Upper lobe of right lung (tissue), 1 donor: ENCODE data around the gene MAFG. TPM values are rescaled to one million over a fixed set of nuclear protein-coding genes. Genes with fewer than 3 reads are reported as not detected.
"Not testable (repeated sequence)": the region's sequence is repeated elsewhere in the genome, so short reads cannot be mapped to it uniquely, and the experiment has no call there.

ENCODE experiments used
- ATAC-seq: fragments of 200-7000 bp; cut with Tn5 transposase; one replicate; pipeline ENCODE4 v1.9.1; 2020; ENCODE audit warnings: mild to moderate bottlenecking, moderate library complexity
- DNase-seq: peaks from one replicate; pipeline ENCODE4 v3.0.0-alpha.2; 2020
- H3K27ac ChIP-seq: fragments of 200-600 bp; one replicate; pipeline ENCODE4 v1.8.0; 2022
- H3K27me3 ChIP-seq: fragments of 200-600 bp; one replicate; pipeline ENCODE4 v1.8.0; 2022; ENCODE audit warnings: mild to moderate bottlenecking
- H3K36me3 ChIP-seq: fragments of 200-600 bp; one replicate; pipeline ENCODE4 v1.8.0; 2022
- H3K4me1 ChIP-seq: fragments of 200-600 bp; one replicate; pipeline ENCODE4 v1.8.0; 2022
- H3K4me3 ChIP-seq: fragments of 200-600 bp; one replicate; pipeline ENCODE4 v1.8.0; 2022; ENCODE audit warnings: mild to moderate bottlenecking
- H3K9me3 ChIP-seq: fragments of 200-600 bp; one replicate; pipeline ENCODE4 v1.8.0; 2022
- intact Hi-C: fragments of 100-400 bp; cut with DNase I; formaldehyde crosslinking; loops from one replicate; pipeline ENCODE4 v1.11.0; 2022
- total RNA-seq: library from RNA; stranded (reverse); fragmentation: NEBNext Ultra II Directional; extraction: Animal tissue kit (Norgen Biotek cat#: 25700); gene quantifications from one replicate; pipeline ENCODE4 v1.2.1, GENCODE V29; 2021
- TF ChIP-seq, protein P1 (sequence below): fragments of 200-600 bp; IDR thresholded peaks from one replicate; pipeline ENCODE4 v1.8.0; 2022; ENCODE audit warnings: antibody characterized with exemption
- donor health status: DM: no; HTN: yes; CAD: no; lungs with severe emphysema.

Gene MAFG
- total RNA-seq, 1 donor from 2014 or later: 35.9 TPM

DNA sequence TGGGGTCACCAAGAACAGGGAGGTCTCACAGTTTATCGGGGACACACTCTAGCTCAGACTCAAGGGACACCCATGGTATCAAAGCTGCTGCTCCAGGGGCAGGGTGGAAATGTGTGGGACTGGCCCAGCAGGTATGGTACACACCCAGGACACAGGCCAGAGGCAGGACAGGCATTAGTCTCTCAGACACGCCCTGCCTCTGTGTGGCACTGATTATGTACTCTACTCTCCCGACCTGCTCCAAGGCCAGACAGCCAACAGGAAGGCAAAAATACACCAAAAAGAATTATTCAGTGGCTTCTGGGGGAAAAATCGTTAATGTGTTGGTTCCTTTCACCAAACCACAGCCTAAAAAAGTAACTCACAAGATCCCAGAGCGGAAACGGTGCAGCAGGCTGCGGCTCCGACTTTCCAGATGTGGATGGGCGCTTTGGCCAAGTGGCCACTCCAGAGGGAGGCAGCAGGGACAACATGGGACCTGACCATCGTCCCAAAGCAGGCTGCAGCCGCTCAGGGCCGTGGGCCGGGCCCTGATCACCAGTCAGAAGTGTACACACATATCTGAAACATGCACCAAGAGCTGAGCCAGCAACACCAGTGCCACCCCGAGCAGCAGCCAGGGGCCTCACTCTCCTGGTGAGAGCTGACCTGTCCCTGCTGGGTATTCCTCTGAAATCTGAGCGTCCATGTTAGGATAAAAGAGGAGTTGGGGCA lies 8.5 kb downstream of the MAFG start:
- intact Hi-C loops: no loop called here
- no peak overlapping the region for H3K4me3 ChIP-seq
- ATAC-seq: no peak
- peaks cover 30% of the 10 kb centered on the region for H3K36me3 ChIP-seq
- TF ChIP-seq, protein P1, sequence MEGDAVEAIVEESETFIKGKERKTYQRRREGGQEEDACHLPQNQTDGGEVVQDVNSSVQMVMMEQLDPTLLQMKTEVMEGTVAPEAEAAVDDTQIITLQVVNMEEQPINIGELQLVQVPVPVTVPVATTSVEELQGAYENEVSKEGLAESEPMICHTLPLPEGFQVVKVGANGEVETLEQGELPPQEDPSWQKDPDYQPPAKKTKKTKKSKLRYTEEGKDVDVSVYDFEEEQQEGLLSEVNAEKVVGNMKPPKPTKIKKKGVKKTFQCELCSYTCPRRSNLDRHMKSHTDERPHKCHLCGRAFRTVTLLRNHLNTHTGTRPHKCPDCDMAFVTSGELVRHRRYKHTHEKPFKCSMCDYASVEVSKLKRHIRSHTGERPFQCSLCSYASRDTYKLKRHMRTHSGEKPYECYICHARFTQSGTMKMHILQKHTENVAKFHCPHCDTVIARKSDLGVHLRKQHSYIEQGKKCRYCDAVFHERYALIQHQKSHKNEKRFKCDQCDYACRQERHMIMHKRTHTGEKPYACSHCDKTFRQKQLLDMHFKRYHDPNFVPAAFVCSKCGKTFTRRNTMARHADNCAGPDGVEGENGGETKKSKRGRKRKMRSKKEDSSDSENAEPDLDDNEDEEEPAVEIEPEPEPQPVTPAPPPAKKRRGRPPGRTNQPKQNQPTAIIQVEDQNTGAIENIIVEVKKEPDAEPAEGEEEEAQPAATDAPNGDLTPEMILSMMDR: no peak
- no peaks in the 10 kb centered on the region for H3K27me3 ChIP-seq
- H3K4me1 ChIP-seq: peaks cover 28% of the 10 kb centered on the region
- H3K27ac ChIP-seq: no peak overlapping the region
- H3K9me3 ChIP-seq: no peaks in the 10 kb centered on the region
- DNase-seq: no peak

DNA sequence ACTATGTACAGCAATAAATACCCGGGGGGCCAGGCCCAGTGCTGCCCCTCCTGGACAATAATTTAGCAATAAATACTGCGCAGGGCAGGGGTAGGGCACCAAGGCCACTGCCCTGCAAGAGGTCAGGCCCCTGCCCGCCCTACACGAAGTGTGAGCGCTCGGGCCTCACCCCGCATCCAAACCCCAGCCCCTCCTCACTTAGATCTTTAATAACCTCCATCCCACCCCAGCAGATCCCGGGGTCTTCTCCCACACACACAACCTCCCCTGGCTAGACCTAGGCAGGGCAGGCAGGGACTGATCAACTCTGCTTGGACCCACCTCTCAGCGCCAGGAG lies 9.2 kb downstream of the MAFG start:
- DNase-seq, H3K9me3 ChIP-seq, H3K27me3 ChIP-seq, intact Hi-C loops: not testable (repeated sequence)
- H3K36me3 ChIP-seq: peaks cover 36% of the 10 kb centered on the region
- peak overlapping the region; percentile 28 for H3K27ac ChIP-seq
- ATAC-seq: peak; percentile 1
- peaks cover 21% of the 10 kb centered on the region for H3K4me1 ChIP-seq
- peak overlapping the region; percentile 77 for H3K4me3 ChIP-seq

DNA sequence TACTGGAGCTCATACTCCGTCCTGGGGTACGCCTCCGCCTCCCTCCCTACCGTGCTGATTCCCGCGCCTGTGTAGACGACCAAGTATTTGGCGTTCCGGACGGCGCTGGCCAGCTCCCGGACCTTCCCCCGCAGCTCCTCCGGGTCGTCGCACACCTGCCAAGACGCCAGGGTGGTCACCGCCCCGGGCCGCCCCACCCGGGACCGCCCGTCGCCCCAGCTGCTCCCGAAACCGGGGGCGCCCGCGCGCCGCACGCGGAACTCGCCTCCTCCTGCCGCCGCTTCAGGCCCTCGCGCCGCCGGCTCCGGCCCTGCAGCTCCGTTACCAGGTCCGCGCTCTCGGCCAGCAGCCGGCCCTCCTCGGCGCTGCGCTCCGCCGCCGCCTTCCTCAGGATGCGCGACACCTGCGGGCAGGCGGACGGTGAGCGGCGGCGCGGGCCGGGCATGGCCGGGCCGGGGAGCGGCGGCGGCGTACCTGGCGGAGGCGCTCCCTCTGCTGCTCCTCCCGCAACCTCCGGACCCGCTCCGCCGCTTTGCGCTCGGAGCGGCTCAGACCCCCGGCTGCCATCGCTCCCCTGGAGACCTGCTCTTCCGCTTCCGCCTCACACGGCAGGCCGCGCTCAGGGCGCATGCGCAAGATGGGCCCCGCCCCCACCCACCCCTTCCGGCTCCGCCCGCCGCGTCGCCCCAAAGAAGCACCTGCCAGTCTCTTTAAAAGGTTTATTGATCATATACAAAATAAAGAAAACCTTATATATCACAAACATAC lies 9.8 kb downstream of the MAFG start, which contains the start of gene SIRT7:
Gene SIRT7, minus strand, starts transcription at position 612 of the 768 bp plus-strand sequence. Its CDS starts 45 bp downstream, at position 567.
- Histone ChIP-seq H3K9me3 (no peaks in the 10 kb centered on the region), H3K27me3 (no peaks in the 10 kb centered on the region), H3K27ac (peak within 1 kb of the TSS; percentile 79), H3K36me3 (peaks cover 42% of the 10 kb centered on the region), H3K4me3 (peak within 1 kb of the TSS; percentile 77), H3K4me1 (peaks cover 16% of the 10 kb centered on the region)
- peak; percentile 90 for DNase-seq
- intact Hi-C loops: no loop called here
- peak; percentile 82 for ATAC-seq
- TF ChIP-seq, protein P1: no peak

DNA sequence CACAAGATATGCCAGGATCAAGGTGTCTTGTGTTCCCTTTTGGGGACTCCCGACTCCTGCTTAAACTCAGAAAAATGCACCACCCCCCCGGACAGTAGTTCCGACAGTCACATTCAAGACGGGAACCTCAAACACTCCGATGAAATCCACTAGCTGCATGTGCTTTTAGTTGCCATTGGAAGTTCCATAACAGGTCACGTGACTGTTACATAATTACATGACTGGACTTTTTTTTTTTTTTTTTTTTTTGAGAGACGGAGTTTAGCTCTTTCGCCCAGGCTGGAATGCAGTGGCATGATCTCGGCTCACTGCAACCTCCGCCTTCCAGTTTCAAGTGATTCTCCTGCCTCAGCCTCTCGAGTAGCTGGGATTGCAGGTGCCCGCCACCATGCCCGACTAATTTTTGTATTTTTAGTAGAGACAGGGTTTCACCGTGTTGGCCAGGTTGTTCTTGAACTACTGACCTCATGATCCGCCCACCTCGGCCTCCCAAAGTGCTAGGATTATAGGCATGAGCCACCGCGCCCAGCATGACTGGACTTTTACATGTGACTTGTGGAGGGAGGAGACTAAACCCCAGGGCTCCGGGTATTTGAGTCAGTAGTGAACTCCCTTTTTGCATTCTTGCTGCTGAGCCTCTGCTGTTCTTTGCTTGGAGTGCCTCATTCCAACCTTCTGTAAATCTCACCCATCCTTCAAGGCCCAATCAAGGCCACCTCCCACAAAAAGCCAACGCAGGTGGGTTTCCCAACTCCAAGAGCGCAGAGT lies 11.1 kb downstream of the MAFG start:
- peak; percentile 4 for ATAC-seq

DNA sequence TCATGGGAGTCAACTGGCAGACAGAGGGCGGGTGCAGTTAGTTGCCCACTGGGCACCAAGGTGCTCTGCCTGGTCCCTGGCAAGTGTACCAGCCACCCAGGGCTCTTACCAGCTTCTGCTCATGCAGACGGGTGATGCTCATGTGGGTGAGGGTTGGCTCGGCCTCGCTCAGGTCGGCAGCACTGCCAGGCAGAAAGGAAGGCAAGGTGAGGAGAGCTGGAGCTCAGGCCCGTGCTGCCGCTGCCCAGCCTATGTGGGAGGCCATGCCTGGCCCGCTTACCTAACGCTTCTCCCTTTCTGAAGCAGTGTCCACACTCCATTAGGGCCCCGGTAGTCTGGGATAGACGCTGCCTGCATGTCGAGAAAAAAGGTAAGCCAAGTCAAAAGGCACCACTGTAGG lies 12.2 kb downstream of the MAFG start:
- ATAC-seq (no peak), DNase-seq (no peak)
- intact Hi-C loops: no loop called here
- Histone ChIP-seq H3K4me3 (no peak overlapping the region), H3K4me1 (peaks cover 22% of the 10 kb centered on the region), H3K27ac (no peak overlapping the region), H3K27me3 (no peaks in the 10 kb centered on the region), H3K9me3 (no peaks in the 10 kb centered on the region), H3K36me3 (peaks cover 38% of the 10 kb centered on the region)
- TF ChIP-seq, protein P1: no peak

More for the DNA sequence above, 11.1 kb downstream of the MAFG start:
- H3K27me3 ChIP-seq: no peaks in the 10 kb centered on the region
- H3K9me3 ChIP-seq: no peaks in the 10 kb centered on the region
- H3K4me1 ChIP-seq: peaks cover 19% of the 10 kb centered on the region
- peaks cover 48% of the 10 kb centered on the region for H3K36me3 ChIP-seq
- intact Hi-C loops: no loop called here
- TF ChIP-seq, protein P1: no peak
- peak overlapping the region; percentile 77 for H3K4me3 ChIP-seq
- no peak overlapping the region for H3K27ac ChIP-seq
- no peak for DNase-seq
